HEK293 (cell line): ENCODE data around the gene FBXO33.

ENCODE experiments used
- EGR2 ChIP-seq: fragments of 450-650 bp; formaldehyde crosslinking; IDR thresholded peaks from 2 replicates; pipeline ENCODE4 v1.5.1; 2016; ENCODE audit warnings: low read depth, missing biosample characterization, missing genetic modification characterization
- KLF7 ChIP-seq: fragments of 450-650 bp; formaldehyde crosslinking; IDR thresholded peaks from 2 replicates; pipeline ENCODE4 v1.5.1; 2016; ENCODE audit warnings: missing biosample characterization, missing genetic modification characterization, borderline replicate concordance
- RBAK ChIP-seq: fragments of 450-650 bp; formaldehyde crosslinking; IDR thresholded peaks from 2 replicates; pipeline ENCODE4 v1.5.1; 2016; ENCODE audit warnings: missing biosample characterization, missing genetic modification characterization
- ZNF175 ChIP-seq: fragments of 450-650 bp; formaldehyde crosslinking; IDR thresholded peaks from 2 replicates; pipeline ENCODE4 v1.5.1; 2016; ENCODE audit warnings: missing biosample characterization, missing genetic modification characterization
- ZNF274 ChIP-seq, 2 experiments: fragments of 200-500 bp in 1 of 2; fragments of 450-650 bp in 1 of 2; sonication (Bioruptor generic) in 1 of 2; formaldehyde crosslinking in 1 of 2; IDR thresholded peaks; 2 replicates each; pipeline versions ENCODE4 v1.5.1 to v1.6.1; 2014 to 2016; ENCODE audit warnings: borderline replicate concordance in 1 of 2, inconsistent platforms in 1 of 2, low read length in 1 of 2, missing biosample characterization in 1 of 2, missing genetic modification characterization in 1 of 2
- ZNF341 ChIP-seq: fragments of 450-650 bp; formaldehyde crosslinking; IDR thresholded peaks from 2 replicates; pipeline ENCODE4; 2016; ENCODE audit warnings: low read depth, missing biosample characterization, missing genetic modification characterization
- ZNF555 ChIP-seq: fragments of 450-650 bp; formaldehyde crosslinking; conservative IDR thresholded peaks from 2 replicates; pipeline ENCODE4 v1.5.1; 2017; ENCODE audit warnings: missing biosample characterization, mild to moderate bottlenecking, missing genetic modification characterization, inconsistent platforms
- TF ChIP-seq, protein P1 (sequence below): sonication (generic); formaldehyde crosslinking; IDR thresholded peaks from 2 replicates; pipeline ENCODE4 v1.8.1; 2022; ENCODE audit warnings: mild to moderate bottlenecking, moderate library complexity, missing genetic modification reagents
- TF ChIP-seq, protein P2 (sequence below): fragments of 450-650 bp; formaldehyde crosslinking; IDR thresholded peaks from 2 replicates; pipeline ENCODE4 v1.5.1; 2016; ENCODE audit warnings: missing biosample characterization, missing genetic modification characterization
- TF ChIP-seq, protein P3 (sequence below): fragments of 450-650 bp; formaldehyde crosslinking; IDR thresholded peaks from 2 replicates; pipeline ENCODE4 v1.5.1; 2016; ENCODE audit warnings: missing biosample characterization, missing genetic modification characterization, borderline replicate concordance
- TF ChIP-seq, protein P4 (sequence below): fragments of 450-650 bp; formaldehyde crosslinking; IDR thresholded peaks from 2 replicates; pipeline ENCODE4 v1.5.1; 2016; ENCODE audit warnings: missing biosample characterization, missing genetic modification characterization, low read depth

DNA sequence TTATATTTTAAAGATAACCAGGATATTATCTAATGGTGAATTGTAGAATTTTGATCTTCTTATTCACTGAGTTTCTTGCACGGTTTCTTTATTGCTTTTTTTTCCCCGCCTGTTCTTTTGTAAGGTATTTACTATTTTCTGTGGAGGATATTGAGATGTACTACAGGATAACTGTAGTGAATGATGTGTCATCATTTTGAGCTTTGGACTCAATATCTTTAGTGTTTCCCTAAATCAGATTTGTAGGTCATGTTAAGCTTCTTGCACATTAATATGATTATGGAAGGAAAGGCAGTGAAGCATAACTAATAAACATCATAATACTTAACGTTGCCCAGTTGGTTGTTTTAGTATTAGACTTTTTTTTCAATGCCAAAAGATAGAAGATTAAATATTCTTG is 81.4 kb downstream of the FBXO33 start:
- no peak for TF ChIP-seq ZNF274 (IDR thresholded peaks at IDR 0.05; ENCODE audit: low read length)
- no peak for TF ChIP-seq ZNF274 (tag by site-specific recombination; IDR thresholded peaks at IDR 0.05; ENCODE audit: borderline replicate concordance)
- TF ChIP-seq EGR2 (tag by site-specific recombination), result no peak
- no peak for TF ChIP-seq ZNF175
- TF ChIP-seq ZNF555 (tag by site-specific recombination), result no peak
- TF ChIP-seq KLF7, result no peak
- TF ChIP-seq, protein P1, sequence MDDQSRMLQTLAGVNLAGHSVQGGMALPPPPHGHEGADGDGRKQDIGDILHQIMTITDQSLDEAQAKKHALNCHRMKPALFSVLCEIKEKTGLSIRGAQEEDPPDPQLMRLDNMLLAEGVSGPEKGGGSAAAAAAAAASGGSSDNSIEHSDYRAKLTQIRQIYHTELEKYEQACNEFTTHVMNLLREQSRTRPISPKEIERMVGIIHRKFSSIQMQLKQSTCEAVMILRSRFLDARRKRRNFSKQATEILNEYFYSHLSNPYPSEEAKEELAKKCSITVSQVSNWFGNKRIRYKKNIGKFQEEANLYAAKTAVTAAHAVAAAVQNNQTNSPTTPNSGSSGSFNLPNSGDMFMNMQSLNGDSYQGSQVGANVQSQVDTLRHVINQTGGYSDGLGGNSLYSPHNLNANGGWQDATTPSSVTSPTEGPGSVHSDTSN, result no peak
- TF ChIP-seq, protein P2, sequence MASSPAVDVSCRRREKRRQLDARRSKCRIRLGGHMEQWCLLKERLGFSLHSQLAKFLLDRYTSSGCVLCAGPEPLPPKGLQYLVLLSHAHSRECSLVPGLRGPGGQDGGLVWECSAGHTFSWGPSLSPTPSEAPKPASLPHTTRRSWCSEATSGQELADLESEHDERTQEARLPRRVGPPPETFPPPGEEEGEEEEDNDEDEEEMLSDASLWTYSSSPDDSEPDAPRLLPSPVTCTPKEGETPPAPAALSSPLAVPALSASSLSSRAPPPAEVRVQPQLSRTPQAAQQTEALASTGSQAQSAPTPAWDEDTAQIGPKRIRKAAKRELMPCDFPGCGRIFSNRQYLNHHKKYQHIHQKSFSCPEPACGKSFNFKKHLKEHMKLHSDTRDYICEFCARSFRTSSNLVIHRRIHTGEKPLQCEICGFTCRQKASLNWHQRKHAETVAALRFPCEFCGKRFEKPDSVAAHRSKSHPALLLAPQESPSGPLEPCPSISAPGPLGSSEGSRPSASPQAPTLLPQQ (tag by site-specific recombination), result no peak
- TF ChIP-seq ZNF341, result no peak
- TF ChIP-seq, protein P3, sequence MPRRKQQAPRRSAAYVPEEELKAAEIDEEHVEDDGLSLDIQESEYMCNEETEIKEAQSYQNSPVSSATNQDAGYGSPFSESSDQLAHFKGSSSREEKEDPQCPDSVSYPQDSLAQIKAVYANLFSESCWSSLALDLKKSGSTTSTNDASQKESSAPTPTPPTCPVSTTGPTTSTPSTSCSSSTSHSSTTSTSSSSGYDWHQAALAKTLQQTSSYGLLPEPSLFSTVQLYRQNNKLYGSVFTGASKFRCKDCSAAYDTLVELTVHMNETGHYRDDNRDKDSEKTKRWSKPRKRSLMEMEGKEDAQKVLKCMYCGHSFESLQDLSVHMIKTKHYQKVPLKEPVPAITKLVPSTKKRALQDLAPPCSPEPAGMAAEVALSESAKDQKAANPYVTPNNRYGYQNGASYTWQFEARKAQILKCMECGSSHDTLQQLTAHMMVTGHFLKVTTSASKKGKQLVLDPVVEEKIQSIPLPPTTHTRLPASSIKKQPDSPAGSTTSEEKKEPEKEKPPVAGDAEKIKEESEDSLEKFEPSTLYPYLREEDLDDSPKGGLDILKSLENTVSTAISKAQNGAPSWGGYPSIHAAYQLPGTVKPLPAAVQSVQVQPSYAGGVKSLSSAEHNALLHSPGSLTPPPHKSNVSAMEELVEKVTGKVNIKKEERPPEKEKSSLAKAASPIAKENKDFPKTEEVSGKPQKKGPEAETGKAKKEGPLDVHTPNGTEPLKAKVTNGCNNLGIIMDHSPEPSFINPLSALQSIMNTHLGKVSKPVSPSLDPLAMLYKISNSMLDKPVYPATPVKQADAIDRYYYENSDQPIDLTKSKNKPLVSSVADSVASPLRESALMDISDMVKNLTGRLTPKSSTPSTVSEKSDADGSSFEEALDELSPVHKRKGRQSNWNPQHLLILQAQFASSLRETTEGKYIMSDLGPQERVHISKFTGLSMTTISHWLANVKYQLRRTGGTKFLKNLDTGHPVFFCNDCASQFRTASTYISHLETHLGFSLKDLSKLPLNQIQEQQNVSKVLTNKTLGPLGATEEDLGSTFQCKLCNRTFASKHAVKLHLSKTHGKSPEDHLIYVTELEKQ (tag by site-specific recombination), result no peak
- TF ChIP-seq, protein P4, sequence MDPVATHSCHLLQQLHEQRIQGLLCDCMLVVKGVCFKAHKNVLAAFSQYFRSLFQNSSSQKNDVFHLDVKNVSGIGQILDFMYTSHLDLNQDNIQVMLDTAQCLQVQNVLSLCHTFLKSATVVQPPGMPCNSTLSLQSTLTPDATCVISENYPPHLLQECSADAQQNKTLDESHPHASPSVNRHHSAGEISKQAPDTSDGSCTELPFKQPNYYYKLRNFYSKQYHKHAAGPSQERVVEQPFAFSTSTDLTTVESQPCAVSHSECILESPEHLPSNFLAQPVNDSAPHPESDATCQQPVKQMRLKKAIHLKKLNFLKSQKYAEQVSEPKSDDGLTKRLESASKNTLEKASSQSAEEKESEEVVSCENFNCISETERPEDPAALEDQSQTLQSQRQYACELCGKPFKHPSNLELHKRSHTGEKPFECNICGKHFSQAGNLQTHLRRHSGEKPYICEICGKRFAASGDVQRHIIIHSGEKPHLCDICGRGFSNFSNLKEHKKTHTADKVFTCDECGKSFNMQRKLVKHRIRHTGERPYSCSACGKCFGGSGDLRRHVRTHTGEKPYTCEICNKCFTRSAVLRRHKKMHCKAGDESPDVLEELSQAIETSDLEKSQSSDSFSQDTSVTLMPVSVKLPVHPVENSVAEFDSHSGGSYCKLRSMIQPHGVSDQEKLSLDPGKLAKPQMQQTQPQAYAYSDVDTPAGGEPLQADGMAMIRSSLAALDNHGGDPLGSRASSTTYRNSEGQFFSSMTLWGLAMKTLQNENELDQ (tag by site-specific recombination), result no peak
- no peak for TF ChIP-seq RBAK (tag by site-specific recombination)
